ENCODE measurements around the gene NADK2.
A peak's percentile ranks its signal among the peaks of the same experiment; 100 is the strongest.

NADK2 gene

DNA sequence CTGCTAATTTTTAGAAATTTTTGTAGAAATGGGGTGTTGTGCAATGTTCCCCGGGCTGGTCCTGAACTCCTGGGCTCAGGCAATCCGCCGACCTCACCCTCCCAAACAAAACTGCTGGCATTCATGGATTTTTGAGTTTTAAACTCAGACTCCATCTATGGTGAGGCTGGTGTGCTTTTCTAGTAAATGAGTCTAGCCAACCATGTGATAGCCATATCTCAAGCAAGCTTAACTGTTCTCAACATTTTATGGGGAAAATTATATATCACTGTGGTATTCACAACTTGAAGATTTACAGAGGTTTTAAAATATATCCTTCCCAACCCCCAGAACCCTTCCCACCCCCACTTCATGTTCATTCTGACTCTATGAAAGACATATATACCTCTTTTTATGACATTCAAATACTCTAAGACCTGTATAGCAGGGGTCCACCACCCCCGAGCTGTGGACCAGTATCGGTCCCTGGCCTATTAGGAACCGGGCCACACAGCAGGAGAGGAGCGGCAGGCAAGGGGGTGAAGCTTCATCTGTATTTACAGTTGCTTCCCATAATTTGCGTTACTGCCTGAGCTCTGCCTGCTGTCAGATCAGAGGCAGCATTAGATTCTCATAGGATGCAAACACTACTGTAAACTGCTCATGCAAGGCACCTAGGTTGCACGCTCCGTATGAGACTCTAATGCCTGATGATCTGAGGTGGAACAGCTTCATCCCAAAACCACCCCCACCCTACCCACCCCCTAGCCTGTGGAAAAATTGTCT lies 4.5 kb upstream of the NADK2 start:
- DNase-seq = no peak

DNA sequence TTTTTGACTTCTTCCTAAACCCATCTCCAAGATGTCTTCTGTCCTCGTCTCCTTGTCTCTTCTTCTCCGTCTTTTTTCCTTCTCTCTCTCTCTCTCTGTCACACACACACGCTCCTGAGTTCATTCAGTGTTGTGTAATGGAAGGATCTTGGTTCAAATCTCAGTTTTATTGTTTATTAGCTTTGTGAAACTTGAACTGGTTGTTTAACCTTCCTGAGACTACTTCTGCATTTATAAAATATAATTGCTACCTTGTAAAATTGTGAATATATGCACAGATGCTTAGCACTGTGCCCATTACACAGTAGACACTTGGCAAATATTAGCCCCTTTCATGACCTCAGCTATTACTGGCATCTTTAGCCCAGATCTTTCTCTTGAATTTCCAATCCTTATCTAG lies 2.4 kb upstream of the NADK2 start:
- no peak for DNase-seq

DNA sequence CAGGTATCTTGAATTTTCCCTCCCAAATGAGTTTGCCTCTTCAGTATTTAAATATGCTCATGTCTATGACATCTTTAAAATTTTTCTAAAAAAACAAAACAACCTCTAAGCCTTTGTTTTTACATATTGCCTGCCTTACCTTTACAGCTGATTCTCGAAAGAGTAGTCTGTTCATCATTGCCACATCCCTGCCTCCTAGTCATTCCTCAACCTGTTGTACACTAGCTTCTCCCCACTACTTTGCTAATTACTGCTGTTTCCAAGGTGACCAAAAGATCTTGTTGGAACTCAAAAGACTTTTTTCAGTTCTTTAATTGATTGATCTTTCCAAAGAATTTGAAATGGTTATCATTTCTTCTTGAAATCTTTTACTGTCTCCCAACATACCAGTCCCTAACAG lies 1.9 kb upstream of the NADK2 start:
- DNase-seq = no peak

DNA sequence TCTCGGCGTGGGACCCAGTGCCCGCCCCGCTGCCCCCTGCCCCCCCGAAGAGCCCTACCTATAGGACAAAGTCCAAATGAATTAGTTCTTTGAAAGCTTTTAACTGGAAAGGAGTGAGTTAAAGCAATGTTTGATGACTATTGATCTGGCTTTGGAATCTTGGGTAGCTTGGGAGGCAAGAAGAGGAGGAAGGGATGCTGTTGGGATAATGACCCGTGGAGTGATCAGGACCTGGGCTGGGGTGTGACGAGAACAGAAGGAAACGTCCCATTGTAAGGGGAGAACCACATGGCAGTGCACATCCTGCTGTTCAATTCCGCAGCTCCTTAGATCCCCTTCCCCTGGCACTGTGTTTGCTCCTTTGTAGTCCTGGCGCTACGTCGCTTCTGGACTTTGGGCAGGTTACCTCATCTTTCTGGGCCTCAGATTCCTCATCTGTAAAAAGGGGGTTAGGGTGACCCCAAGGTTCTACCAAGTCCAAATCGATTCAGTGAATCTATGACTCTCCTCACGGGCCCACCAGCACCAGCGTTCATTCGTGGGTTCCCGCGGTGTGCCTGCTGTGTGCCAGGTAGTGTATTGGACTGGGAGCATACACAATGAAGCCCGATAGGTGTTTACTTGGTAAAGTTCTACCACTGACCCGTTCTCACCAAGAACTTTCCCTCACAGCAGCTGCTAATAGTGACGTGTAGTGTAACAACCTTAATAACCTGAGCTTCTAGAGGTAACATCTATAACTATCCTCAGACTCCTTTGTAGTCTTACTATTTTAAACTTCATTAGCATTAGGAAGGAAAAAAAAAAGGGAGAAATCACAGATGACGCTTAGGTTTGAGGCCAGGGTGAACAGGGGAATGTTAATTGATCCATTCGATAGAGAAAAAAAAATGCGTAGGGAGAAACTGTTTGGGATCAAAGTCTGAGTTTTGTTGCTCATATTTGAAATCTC lies 1.1 kb upstream of the NADK2 start:
- DNase-seq = peak in 1 of 5 experiments; percentile 11

DNA sequence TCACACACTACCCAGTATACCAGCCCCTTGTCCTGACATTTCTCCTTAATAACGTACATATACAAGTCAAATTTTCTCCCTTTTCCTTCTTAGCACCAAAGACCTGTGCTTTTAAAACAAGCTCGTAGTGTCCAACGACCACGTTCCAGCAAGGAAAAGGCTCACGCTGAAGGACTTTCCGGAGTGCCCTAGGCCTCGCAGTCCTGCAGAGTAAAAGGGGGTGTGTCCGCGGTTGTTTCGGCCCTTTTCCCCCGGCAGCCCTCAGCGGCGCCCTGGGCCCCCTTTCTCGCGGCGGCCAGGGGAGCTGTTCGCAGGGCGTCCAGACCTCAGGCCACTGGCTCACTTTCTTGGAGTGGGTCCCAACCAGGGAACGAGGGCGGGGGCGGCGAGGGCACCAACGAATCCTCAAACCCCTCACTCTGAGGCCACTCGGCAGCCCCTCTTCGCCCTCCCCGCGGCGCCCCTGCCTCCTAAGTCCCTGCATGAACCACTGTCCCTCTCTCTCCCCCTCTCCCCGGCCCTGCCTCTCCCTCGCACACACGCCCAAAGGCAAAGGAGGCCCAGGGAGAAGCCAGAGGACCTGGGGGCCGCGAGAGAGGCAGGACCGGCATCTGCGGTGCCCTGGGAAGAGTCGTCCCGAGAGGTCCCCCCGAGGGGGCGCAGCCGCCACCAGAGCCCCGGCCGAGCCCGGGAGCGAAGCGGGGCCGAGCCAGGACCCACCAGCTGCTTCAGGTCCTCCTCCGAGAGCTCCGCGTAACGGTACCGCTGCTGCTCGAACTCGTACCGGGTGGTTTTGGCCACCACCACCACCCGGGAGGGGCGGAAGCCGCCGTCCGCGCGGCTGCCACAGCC lies 720 bp downstream of the NADK2 start:
- peak in 2 of 5 experiments; percentile 11 to 27 for DNase-seq

DNA sequence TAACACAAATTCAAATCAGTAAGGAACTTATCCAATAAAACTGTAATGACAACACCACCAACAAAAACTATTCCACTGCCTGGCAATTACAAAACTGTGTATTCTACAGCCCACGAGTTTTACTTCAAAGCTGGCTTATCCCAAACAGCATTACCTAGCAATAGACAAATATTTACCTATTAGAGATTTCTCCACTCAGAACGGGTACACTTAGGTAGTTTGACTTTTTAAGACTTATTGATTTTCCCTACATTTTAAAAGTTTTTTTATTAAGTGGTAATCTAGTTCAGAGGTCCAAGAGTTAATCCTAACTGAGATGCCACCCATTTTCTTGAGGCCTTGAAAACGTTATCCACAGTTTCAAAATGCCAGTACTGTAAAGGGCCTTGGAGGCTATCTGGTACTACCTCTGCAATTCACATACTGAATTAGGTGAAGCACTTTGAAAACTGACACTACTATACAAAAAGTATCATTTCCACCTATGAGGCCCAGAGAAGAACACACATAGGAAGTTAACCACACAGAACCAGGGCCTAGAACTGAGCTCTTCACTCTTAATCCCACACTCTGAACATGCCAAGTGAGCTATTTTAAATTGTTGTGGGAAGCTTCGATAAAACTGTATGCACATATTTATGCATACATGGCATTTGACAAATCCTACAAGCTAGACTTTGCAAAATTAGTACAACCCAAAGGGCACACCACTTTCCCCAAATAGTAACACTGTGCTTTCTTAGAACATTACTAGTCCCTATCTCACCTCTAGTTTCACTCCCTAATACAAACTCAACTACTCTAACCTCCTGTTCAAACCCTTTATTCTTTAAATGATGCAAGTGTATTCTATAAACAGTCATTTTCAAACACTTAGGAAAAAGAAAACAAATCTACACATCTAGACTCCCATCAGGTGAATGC lies 2.1 kb downstream of the NADK2 start:
- DNase-seq = peak in 1 of 5 experiments; percentile 7

DNA sequence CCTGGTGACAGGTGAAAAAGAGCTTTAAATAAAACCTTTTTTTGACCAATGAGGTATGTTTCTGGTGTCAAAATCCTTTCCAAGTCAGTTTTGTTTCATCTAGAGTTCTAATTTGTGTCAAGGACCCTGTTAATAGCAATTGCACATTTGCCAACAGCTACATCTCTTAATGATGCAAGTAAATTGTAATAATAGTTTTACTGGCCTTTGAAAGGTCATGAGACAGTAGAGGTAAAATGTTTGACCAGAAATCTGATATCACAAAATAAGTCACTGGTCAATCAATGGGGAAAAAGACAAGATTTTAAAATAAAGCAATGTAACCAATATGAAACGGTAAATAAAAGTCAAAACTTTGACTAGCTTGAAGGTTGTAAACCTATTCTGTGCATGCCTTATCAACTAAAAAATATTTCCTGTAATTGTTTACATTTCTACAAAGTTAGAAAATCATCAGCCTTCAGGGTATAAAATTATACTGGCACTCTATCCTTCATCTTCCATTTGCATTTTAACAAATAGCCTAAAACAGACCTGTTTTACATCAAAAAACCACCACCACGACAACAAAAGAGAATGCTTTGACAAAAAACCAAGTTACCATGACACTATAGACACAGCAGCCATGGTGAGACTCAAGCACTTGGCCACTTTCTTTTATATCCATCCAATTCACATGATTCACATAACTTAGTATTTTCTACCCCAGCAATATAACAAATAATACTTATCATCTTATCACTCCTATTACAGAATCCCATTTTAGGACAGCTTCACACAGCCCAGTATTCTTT lies 3.0 kb downstream of the NADK2 start:
- no peak for DNase-seq

DNA sequence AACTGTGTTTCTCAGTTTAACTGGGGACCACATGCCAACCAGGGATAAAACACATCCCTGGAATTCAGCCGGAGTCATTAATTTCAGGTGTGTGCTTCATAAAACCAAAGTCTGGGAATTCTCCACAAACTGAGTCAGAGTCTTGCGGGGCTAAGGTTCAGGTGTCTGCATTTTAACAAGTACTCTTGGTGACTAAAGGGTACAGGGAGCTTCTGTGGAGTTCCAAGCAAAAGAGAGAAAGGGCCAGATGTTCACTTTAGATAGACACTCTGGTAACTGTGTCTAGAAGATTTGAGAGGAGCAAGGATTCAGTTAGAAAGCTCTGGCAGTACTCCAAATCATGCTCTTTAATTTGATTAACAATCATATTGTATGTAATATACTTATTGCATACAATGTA lies 4.0 kb downstream of the NADK2 start:
- no peak for DNase-seq

DNA sequence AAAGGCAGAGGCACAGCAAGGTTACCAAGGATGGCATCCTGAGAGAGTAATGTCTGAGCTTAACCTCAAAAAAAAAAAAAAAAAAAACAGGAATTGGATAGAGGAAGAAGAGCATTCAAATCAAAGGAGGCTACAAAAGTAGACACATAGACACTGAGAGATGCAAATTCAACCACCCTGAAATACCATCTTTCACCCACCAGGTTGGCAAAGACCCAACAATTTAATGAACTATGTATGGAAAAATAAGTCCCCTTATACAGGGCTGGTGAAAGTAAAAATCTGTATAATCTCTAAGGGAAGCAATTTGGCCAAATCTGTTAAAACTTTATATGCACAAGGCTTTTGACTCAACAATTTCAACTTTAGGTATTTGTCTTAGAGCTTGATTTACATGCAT lies 4.9 kb downstream of the NADK2 start:
- DNase-seq = no peak

DNA sequence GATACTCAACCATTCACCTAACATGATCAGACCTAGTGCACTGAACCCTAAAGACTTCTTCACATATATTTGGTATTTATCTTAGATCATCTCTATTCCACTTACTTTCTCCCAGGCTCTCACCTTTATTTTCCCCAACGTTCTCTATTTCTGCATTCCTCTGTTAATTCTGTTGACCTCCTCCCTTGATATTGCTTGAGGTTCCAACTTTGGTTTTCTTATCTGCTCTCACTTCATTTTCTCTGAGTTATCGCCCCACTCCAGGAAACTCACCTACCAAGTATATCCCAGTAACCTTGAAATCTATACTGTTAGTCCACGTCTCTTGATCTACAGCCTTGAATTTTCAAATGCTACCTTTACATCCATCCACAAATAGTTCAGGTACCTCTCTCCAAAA lies 9.2 kb downstream of the NADK2 start:
- DNase-seq = no peak

DNA sequence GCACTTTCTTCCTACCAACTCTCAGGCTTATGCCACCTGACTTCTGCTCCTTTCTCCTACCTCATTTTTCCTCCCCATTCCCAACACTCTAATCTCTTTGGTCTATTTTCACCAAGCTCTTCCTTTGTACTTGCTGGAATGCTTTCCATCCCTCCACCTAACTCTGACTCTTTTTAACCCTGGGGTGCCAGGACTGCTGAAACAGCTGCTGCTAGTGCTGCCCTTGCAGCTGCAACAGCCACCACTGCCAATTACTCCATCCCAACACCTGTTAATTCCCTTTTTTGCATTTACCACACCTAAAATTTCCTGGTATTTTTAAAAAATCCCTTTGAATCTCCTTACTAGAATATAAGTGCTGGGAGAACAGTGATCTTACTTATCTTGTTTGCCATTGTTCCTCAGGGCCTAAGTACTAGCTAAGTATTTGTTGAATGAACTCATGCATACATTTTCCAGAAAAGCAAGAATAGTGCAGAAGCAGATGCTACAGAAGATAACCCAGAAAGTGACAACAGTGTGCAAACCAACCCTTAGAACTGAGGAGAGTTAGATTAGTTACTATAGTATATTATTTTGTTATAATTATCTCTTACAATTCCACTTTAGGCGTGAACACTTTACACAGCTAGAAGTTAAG lies 11.5 kb downstream of the NADK2 start:
- DNase-seq = no peak

DNA sequence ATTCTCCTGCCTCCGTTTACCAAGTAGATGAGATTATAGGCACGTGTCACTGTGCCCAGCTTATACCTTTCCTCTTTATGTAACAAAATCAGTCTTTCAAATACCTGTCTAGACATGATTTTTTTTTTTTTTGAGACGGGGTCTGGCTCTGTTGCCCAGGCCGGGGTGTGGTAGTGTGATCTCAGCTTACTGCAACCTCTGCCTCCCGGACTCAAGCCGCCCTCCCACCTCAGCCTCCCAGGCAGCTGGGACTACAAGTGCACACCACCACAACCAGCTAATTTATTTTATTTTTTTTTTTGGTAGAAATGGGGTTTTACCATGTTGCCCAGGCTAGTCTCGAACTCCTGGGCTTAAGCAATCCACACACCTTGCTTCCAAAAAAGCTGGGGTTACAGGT lies 13.2 kb downstream of the NADK2 start:
- no peak for DNase-seq

DNA sequence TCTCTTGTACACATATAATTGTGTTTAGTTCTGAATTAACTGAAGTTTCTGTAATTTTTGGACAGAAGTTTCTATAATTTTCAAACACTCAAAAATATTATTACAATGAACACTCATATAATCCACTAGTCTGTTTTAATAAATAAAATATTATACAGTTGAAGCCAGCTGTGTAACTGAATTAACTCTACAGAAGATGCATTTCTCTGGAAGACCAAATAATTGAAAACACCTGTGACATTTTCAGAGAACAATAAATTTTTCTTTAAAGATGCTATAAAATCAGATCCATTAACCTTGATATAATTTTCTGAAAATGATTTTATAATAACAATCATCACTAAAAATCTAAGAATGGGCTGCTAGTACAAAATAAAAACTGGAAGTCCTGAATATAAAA lies 14.7 kb downstream of the NADK2 start:
- no peak for DNase-seq

DNA sequence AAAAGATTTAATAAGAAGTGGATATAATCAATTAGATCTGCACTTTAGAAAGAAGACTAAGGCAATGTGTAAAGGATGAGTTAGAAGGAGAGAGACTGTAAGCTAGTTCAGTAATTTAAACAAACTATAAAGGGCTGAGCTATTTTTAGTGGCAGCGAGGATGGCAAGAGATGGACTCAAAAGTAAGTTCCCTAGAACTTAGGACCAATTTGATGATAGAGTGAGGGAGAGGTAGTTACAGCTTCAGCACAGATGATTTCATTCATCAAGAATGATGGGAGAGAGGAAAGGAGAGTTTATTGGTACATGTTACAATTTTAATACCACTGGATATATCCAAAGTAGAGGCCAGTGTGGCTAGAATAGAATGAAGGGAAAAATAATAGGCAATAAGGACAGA lies 19.1 kb downstream of the NADK2 start:
- no peak for DNase-seq

DNA sequence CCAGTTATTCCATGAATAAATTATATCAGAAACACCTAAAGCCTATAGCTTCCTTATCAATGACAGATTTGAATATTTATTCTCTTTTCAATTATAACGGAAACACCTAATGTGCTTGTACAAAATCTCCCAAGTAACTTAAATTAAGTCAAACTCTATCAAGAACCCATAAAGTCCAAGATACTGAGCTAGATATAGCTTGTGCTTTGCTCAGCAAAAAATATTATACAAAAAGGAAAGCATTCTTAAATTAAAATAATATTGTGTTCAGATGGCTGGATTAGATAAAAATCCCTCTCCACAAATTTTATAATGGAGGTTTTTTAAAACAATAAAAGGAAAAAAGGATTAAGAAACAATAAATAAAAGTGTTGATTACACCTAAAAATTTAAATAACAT lies 23.7 kb downstream of the NADK2 start:
- no peak for DNase-seq

DNA sequence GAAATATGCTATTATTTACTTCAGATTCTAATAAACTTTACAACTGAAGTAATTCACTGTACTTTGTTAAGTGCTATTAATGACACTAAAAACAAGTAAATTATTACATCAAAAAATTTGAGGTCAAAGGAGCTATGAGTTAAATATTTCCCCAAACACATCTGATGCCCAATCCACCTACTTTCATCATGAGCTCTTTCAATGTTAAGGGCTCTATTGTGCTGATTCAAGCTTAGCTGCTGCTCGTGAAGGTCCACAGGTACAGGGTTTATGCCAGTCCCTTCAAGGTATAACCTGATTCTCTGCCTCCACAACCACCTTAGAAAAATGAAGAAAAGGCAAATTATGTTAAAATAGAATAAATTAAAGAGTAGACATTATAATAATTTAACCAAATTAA lies 24.2 kb downstream of the NADK2 start:
- DNase-seq = no peak

DNA sequence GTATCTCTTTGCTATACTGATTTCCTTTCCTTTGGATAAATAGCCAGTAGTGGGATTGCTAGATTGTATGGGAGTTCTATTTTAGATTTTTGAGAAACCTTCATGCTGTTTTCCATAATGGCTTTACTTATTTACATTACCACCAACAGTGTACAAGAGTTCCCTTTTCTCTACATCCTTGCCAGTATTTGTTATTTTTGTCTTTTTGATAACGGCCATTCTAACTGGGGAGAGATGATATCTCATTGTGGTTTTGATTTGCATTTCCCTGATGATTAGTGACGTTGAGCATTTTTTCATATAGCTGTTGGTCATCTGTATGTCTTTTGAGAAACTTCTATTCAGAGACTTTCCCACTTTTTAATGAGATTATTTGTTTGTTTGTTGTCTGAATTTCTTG lies 25.8 kb downstream of the NADK2 start:
- DNase-seq = no peak

DNA sequence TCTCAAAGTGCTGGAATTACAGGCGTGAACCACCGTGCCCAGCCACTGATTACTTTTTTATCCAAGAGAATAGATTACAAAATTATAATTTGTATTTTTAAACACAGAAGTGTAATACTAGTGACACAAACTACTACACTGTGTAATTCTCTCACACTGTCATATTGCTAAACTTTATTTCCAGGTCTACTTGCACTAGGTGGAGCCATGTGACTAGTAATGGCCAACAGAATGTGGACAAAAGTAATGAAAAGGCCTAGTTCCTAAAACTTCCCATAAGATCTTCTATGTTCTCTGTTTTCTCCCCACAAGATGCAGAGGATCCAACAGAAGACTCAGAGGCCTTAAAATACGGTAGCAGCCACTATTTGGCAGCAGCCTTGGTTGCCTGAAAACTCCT lies 27.3 kb downstream of the NADK2 start:
- DNase-seq = no peak

DNA sequence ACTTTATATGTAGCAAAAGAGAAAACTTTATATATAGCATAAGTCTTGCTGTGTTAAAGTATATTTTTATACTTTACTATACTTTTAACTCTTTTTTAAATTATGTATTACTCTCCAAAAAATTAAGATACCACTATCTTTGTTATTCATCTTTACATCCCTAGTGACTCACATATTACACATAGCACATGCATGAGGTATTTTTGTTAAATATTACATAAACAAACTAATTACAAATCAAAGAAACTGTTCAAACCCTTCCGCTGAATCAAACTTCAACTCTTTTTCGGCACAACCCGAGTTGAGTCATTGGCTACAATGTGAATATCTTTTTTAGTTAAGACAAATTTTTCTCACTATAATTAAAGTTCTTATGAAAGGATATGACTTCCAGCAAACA lies 32.1 kb downstream of the NADK2 start:
- DNase-seq = no peak

DNA sequence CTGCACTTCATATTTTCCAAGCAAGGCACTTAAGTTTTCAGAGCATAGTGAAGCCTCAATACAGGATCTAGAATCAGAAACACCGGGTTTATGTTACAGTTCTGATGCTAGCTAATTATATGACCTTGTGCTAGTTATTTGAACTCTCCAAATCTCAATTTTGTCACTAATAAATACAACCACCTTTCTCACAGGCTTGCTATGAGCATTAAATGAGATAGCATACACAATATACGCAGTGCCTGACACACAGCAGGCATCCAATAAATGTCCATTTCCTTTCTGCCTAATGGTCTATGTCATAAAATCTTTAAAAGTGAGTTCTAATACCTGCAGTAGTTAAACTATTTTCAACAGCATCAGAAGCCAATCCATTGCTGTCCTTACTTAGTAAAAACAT lies 32.9 kb downstream of the NADK2 start:
- DNase-seq = no peak

DNA sequence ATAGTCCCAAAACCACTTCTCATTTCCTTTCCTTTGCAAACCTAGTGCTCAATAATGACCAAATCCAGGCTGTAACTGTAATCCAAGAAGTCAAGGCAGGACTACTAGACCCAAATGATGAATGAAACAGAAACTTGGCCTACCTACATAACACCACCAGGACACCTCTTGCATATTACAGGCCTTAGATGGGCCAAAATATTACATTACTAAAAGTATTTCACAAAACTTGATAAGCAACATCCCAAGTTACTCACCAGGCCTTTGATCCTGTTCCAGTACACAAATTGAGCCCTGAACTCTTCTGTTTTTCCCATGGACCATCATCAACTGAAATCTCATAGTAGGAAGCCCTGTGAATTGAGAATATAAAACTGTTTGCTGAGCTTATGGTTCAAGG lies 34.8 kb downstream of the NADK2 start:
- no peak for DNase-seq

Measured in T-helper 2 cell (primary cell).